Esophagus muscularis mucosa (tissue), 4 donors: Measurements from ENCODE around the gene YARS1. TPM values are rescaled to one million over a fixed set of nuclear protein-coding genes. Genes with fewer than 3 reads are reported as not detected.

ENCODE experiments used
- DNase-seq: peaks from one replicate; pipeline ENCODE4 v3.0.0-alpha.2; 2017; ENCODE audit errors: extremely low spot score
- H3K27ac ChIP-seq, 4 donors: fragments of 200-600 bp; sonication (generic); replicated peaks in 1 of 4; 1 replicate in 3 of 4; 2 replicates in 1 of 4; pipeline ENCODE4 v1.5.1; 2016 to 2019; ENCODE audit warnings: mild to moderate bottlenecking in 1 of 4
- H3K27me3 ChIP-seq, 4 donors: fragments of 200-600 bp; sonication (generic); one replicate each; pipeline versions ENCODE4 v1.5.1 to v1.6.0; 2016 to 2019
- H3K36me3 ChIP-seq, 4 donors: fragments of 200-600 bp; sonication (generic); one replicate each; pipeline ENCODE4 v1.5.1; 2016 to 2019
- H3K4me1 ChIP-seq, 4 donors: fragments of 200-600 bp; sonication (generic); one replicate each; pipeline ENCODE4 v1.5.1; 2016 to 2019
- H3K4me3 ChIP-seq, 4 donors: fragments of 200-600 bp; sonication (generic); 1 replicate in 2 of 4; 2 replicates in 2 of 4; pipeline ENCODE4 v1.5.1; 2016 to 2019; ENCODE audit warnings: mild to moderate bottlenecking in 4 of 4, moderate library complexity in 1 of 4
- H3K9me3 ChIP-seq, 4 donors: fragments of 200-600 bp; sonication (generic); 1 replicate in 3 of 4; 2 replicates in 1 of 4; pipeline ENCODE4 v1.5.1; 2016 to 2019
- CTCF ChIP-seq, 3 experiments: fragments of 200-600 bp in 2 of 3; fragments of 450-650 bp in 1 of 3; sonication (generic) in 2 of 3; IDR thresholded peaks; one replicate each; pipeline ENCODE4 v1.5.1; 2017 to 2019; ENCODE audit warnings: antibody characterized with exemption in 3 of 3, mild to moderate bottlenecking in 2 of 3, moderate library complexity in 1 of 3
- EP300 ChIP-seq: sonication (generic); formaldehyde crosslinking; IDR thresholded peaks from one replicate; pipeline ENCODE4 v1.6.1; 2017; ENCODE audit warnings: antibody characterized with exemption
- POLR2A ChIP-seq: fragments of 450-650 bp; IDR thresholded peaks from one replicate; pipeline ENCODE4 v1.6.1; 2017; ENCODE audit warnings: antibody characterized with exemption, moderate library complexity, mild to moderate bottlenecking, low read depth
- POLR2AphosphoS5 ChIP-seq, 2 donors: sonication (generic); formaldehyde crosslinking; IDR thresholded peaks; one replicate each; pipeline ENCODE4 v1.6.1; 2017; ENCODE audit warnings: antibody characterized with exemption in 2 of 2
- WGBS: methylation state at CpG from one replicate; pipeline ENCODE4 v1.1.5; 2018; 5-methylcytosine and 5-hydroxymethylcytosine counted together
- intact Hi-C: fragments of 100-400 bp; cut with DNase I; formaldehyde crosslinking; loops from one replicate; pipeline ENCODE4 v1.15.1; 2023
- total RNA-seq, 4 donors: library from RNA; depleted of rRNA; stranded (reverse); fragments of >200 nt; gene quantifications; one replicate each; pipeline versions ENCODE4 v1.1.0 to v1.2.1, GENCODE V29; 2016

The YARS1 gene
- total RNA-seq, 4 donors from 2014 or later, result 34.1 to 55.7 (median 38.8) TPM

GRCh38 chr1:32858791-32859190 lies 41.6 kb upstream of the YARS1 start:
- peaks cover 28 to 72% (median 49%) of the 10 kb centered on the region in 4 donors for H3K36me3 ChIP-seq

GRCh38 chr1:32858136-32858535 lies 41.0 kb upstream of the YARS1 start:
- 95% methylated on average over 2 of the region's 2 CpGs for WGBS
- Histone ChIP-seq H3K4me3 (no peak overlapping the region), H3K4me1 (peaks cover 8 to 17% (median 14%) of the 10 kb centered on the region in 4 donors), H3K27ac (no peak overlapping the region), H3K9me3 (no peaks in the 10 kb centered on the region), H3K36me3 (peaks cover 31 to 72% (median 53%) of the 10 kb centered on the region in 4 donors), H3K27me3 (no peaks in the 10 kb centered on the region)
- no peak for TF ChIP-seq POLR2AphosphoS5 (IDR thresholded peaks at IDR 0.05)
- TF ChIP-seq CTCF (IDR thresholded peaks at IDR 0.05), result no peak
- TF ChIP-seq POLR2A, result no peak
- TF ChIP-seq EP300, result no peak
- intact Hi-C loops, result no loop called here
- no peak for DNase-seq

More at GRCh38 chr1:32858791-32859190, 41.6 kb upstream of the YARS1 start:
- Histone ChIP-seq H3K27ac (no peak overlapping the region), H3K9me3 (no peaks in the 10 kb centered on the region), H3K27me3 (no peaks in the 10 kb centered on the region), H3K4me1 (peaks cover 8 to 17% (median 14%) of the 10 kb centered on the region in 4 donors), H3K4me3 (no peak overlapping the region)
- no peak for TF ChIP-seq EP300
- TF ChIP-seq POLR2A, result no peak
- no peak for TF ChIP-seq POLR2AphosphoS5 (IDR thresholded peaks at IDR 0.05)
- TF ChIP-seq CTCF (IDR thresholded peaks at IDR 0.05), result no peak
- 95% methylated on average over 7 of the region's 7 CpGs for WGBS
- intact Hi-C loops, result no loop called here
- DNase-seq, result no peak

- Histone ChIP-seq H3K36me3 (peaks cover 35 to 74% (median 53%) of the 10 kb centered on the region in 4 donors), H3K4me3 (no peak overlapping the region), H3K27me3 (no peaks in the 10 kb centered on the region), H3K4me1 (peaks cover 0 to 1% (median 0%) of the 10 kb centered on the region in 4 donors), H3K9me3 (no peaks in the 10 kb centered on the region), H3K27ac (no peak overlapping the region)
- DNase-seq, result no peak
- intact Hi-C loops, result no loop called here
- WGBS, result 95% methylated on average over 13 of the region's 13 CpGs
- no peak for TF ChIP-seq POLR2A
- no peak for TF ChIP-seq EP300
- TF ChIP-seq POLR2AphosphoS5 (IDR thresholded peaks at IDR 0.05), result no peak
- TF ChIP-seq CTCF (IDR thresholded peaks at IDR 0.05), result no peak
These were observed 38.9 kb upstream of the YARS1 start for GRCh38 chr1:32855861-32856617.

GRCh38 chr1:32848354-32849063 lies 31.4 kb upstream of the YARS1 start:
- Histone ChIP-seq H3K4me1 (no peaks in the 10 kb centered on the region), H3K27me3 (no peaks in the 10 kb centered on the region), H3K27ac (no peak overlapping the region), H3K36me3 (peaks cover 27 to 81% (median 52%) of the 10 kb centered on the region in 4 donors), H3K9me3 (no peaks in the 10 kb centered on the region), H3K4me3 (no peak overlapping the region)
- no peak for TF ChIP-seq CTCF (IDR thresholded peaks at IDR 0.05)
- TF ChIP-seq EP300, result no peak
- TF ChIP-seq POLR2A, result no peak
- no peak for TF ChIP-seq POLR2AphosphoS5 (IDR thresholded peaks at IDR 0.05)
- DNase-seq, result no peak
- intact Hi-C loops, result no loop called here
- WGBS, result 46% methylated on average over 2 of the region's 2 CpGs
